Hepatocyte (in vitro differentiated cells): ENCODE data around the gene SLC9A4. TPM values are rescaled to one million over a fixed set of nuclear protein-coding genes. Genes with fewer than 3 reads are reported as not detected.

ENCODE experiments used
- DNase-seq: peaks from one replicate; pipeline ENCODE4 v3.0.0-alpha.2; 2016; ENCODE audit warnings: low spot score
- H2AFZ ChIP-seq: fragments of 200-600 bp; sonication (generic); 2 replicates; pipeline ENCODE4 v1.6.0; 2016; ENCODE audit warnings: antibody characterized with exemption, mild to moderate bottlenecking
- H3K27ac ChIP-seq: fragments of 200-600 bp; sonication (generic); 2 replicates; pipeline ENCODE4 v1.5.1; 2016; ENCODE audit warnings: mild to moderate bottlenecking
- H3K27me3 ChIP-seq: fragments of 200-600 bp; sonication (generic); 2 replicates; pipeline ENCODE4 v1.6.1; 2016
- H3K36me3 ChIP-seq: fragments of 200-600 bp; sonication (generic); replicated peaks from 2 replicates; pipeline ENCODE4 v1.5.1; 2016; ENCODE audit warnings: low read depth; ENCODE audit not compliant: insufficient read depth
- H3K4me1 ChIP-seq: fragments of 200-600 bp; sonication (generic); 2 replicates; pipeline ENCODE4 v1.5.1; 2016; ENCODE audit warnings: mild to moderate bottlenecking, moderate library complexity; ENCODE audit not compliant: insufficient read depth
- H3K4me2 ChIP-seq: fragments of 200-600 bp; sonication (generic); 2 replicates; pipeline ENCODE4 v1.6.0; 2016
- H3K4me3 ChIP-seq: fragments of 200-600 bp; sonication (generic); 2 replicates; pipeline ENCODE4 v1.5.1; 2016; ENCODE audit warnings: mild to moderate bottlenecking
- H3K79me2 ChIP-seq: fragments of 200-600 bp; sonication (generic); 2 replicates; pipeline ENCODE4 v1.6.0; 2017; ENCODE audit warnings: mild to moderate bottlenecking
- H3K9me2 ChIP-seq: fragments of 200-600 bp; sonication (generic); replicated peaks from 2 replicates; pipeline ENCODE4 v1.6.0; 2017; ENCODE audit warnings: mild to moderate bottlenecking; ENCODE audit not compliant: insufficient read depth
- H3K9me3 ChIP-seq: fragments of 200-600 bp; sonication (generic); 2 replicates; pipeline ENCODE4 v1.5.1; 2016; ENCODE audit warnings: low read depth, mild to moderate bottlenecking
- H4K20me1 ChIP-seq: fragments of 200-600 bp; sonication (generic); 2 replicates; pipeline ENCODE4 v1.6.0; 2016; ENCODE audit warnings: mild to moderate bottlenecking; ENCODE audit not compliant: insufficient read depth, poor library complexity, severe bottlenecking
- EZH2 ChIP-seq: fragments of 200-600 bp; sonication (generic); IDR thresholded peaks from 2 replicates; pipeline ENCODE4 v1.6.1; 2016; ENCODE audit warnings: antibody characterized with exemption, mild to moderate bottlenecking, borderline replicate concordance
- EZH2phosphoT487 ChIP-seq: fragments of 200-600 bp; sonication (generic); IDR thresholded peaks from one replicate; pipeline ENCODE4 v1.6.1; 2018; ENCODE audit warnings: antibody characterized with exemption, mild to moderate bottlenecking, low read depth, moderate library complexity; ENCODE audit not compliant: unreplicated experiment, severe bottlenecking
- WGBS: methylation state at CpG from one replicate; pipeline ENCODE4 v1.1.6; 2016; ENCODE audit warnings: low lambda C conversion rate; ENCODE audit errors: missing lambda C conversion rate; 5-methylcytosine and 5-hydroxymethylcytosine counted together
- polyA plus RNA-seq: library from polyadenylated mRNA; unstranded; fragments of >200 nt; fragmentation: Nextera tagmentation; extraction: Ambion mirVana; gene quantifications from 2 replicates; pipeline ENCODE4 v1.2.1, GENCODE V29; 2016
- total RNA-seq: library from RNA; depleted of rRNA; stranded (reverse); fragments of >200 nt; gene quantifications from 2 replicates; pipeline ENCODE4 v1.2.3, GENCODE V29; 2014
- TF ChIP-seq, protein P1 (sequence below): fragments of 200-600 bp; sonication (generic); IDR thresholded peaks from 2 replicates; pipeline ENCODE4 v1.5.1; 2016; ENCODE audit warnings: antibody characterized with exemption, mild to moderate bottlenecking; ENCODE audit not compliant: poor library complexity

Gene SLC9A4
- total and polyA plus RNA-seq, 2 experiments from 2014 or later, result 0.80 to 1.6 TPM

GRCh38 chr2:102435741-102436140, 37.3 kb upstream of the SLC9A4 start:
- WGBS, result 97% methylated on average over 2 of the region's 2 CpGs
- no peak overlapping the region for H3K27ac ChIP-seq
- no peaks in the 10 kb centered on the region for H3K79me2 ChIP-seq
- no peak overlapping the region for H2AFZ ChIP-seq
- H3K9me2 ChIP-seq, result no peaks in the 10 kb centered on the region
- no peak for DNase-seq
- no peak overlapping the region for H3K4me2 ChIP-seq
- no peak overlapping the region for H3K4me3 ChIP-seq
- no peaks in the 10 kb centered on the region for H3K27me3 ChIP-seq
- TF ChIP-seq EZH2phosphoT487 (no peak), EZH2 (no peak)
- TF ChIP-seq, protein P1, sequence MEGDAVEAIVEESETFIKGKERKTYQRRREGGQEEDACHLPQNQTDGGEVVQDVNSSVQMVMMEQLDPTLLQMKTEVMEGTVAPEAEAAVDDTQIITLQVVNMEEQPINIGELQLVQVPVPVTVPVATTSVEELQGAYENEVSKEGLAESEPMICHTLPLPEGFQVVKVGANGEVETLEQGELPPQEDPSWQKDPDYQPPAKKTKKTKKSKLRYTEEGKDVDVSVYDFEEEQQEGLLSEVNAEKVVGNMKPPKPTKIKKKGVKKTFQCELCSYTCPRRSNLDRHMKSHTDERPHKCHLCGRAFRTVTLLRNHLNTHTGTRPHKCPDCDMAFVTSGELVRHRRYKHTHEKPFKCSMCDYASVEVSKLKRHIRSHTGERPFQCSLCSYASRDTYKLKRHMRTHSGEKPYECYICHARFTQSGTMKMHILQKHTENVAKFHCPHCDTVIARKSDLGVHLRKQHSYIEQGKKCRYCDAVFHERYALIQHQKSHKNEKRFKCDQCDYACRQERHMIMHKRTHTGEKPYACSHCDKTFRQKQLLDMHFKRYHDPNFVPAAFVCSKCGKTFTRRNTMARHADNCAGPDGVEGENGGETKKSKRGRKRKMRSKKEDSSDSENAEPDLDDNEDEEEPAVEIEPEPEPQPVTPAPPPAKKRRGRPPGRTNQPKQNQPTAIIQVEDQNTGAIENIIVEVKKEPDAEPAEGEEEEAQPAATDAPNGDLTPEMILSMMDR, result no peak
- no peaks in the 10 kb centered on the region for H3K9me3 ChIP-seq
- H3K36me3 ChIP-seq, result no peaks in the 10 kb centered on the region
- no peaks in the 10 kb centered on the region for H4K20me1 ChIP-seq
- peaks cover 3% of the 10 kb centered on the region for H3K4me1 ChIP-seq

- H3K79me2 ChIP-seq, result no peaks in the 10 kb centered on the region
- no peak overlapping the region for H2AFZ ChIP-seq
- no peaks in the 10 kb centered on the region for H3K9me2 ChIP-seq
- no peaks in the 10 kb centered on the region for H3K9me3 ChIP-seq
- H3K27ac ChIP-seq, result no peak overlapping the region
- no peak overlapping the region for H3K4me2 ChIP-seq
- no peak overlapping the region for H3K4me3 ChIP-seq
- no peaks in the 10 kb centered on the region for H4K20me1 ChIP-seq
- no peak for DNase-seq
- H3K4me1 ChIP-seq, result peaks cover 3% of the 10 kb centered on the region
- 61% methylated on average over 3 of the region's 3 CpGs for WGBS
- TF ChIP-seq, protein P1, result no peak
- TF ChIP-seq EZH2 (no peak), EZH2phosphoT487 (no peak)
- no peaks in the 10 kb centered on the region for H3K36me3 ChIP-seq
- H3K27me3 ChIP-seq, result no peaks in the 10 kb centered on the region
These were observed 36.7 kb upstream of the SLC9A4 start for GRCh38 chr2:102436323-102436722.

DNA sequence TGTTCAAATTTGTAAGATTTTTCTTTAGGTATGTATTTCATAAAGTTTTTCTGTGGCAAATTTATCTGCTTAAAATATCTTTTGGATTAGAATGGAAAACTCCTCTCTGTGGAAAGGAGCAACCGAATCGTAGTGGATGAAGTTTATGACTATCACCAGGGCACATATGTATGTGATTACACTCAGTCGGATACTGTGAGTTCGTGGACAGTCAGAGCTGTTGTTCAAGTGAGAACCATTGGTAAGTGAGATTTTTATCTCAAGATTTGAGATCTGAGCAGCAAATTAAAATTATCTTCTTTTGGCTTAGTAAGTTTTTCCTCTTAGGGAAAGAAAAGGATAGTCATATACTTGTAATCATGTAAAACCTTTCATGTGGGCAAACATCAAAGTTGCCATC, 35.9 kb upstream of the SLC9A4 start:
- H3K4me1 ChIP-seq, result peaks cover 3% of the 10 kb centered on the region
- H2AFZ ChIP-seq, result no peak overlapping the region
- no peaks in the 10 kb centered on the region for H3K27me3 ChIP-seq
- no peak overlapping the region for H3K4me3 ChIP-seq
- TF ChIP-seq, protein P1, result no peak
- TF ChIP-seq EZH2 (no peak), EZH2phosphoT487 (no peak)
- no peaks in the 10 kb centered on the region for H3K36me3 ChIP-seq
- no peak for DNase-seq
- no peak overlapping the region for H3K4me2 ChIP-seq
- H4K20me1 ChIP-seq, result no peaks in the 10 kb centered on the region
- no peaks in the 10 kb centered on the region for H3K9me2 ChIP-seq
- no peak overlapping the region for H3K27ac ChIP-seq
- H3K79me2 ChIP-seq, result no peaks in the 10 kb centered on the region
- H3K9me3 ChIP-seq, result no peaks in the 10 kb centered on the region
- 69% methylated on average over 4 of the region's 4 CpGs for WGBS

DNA sequence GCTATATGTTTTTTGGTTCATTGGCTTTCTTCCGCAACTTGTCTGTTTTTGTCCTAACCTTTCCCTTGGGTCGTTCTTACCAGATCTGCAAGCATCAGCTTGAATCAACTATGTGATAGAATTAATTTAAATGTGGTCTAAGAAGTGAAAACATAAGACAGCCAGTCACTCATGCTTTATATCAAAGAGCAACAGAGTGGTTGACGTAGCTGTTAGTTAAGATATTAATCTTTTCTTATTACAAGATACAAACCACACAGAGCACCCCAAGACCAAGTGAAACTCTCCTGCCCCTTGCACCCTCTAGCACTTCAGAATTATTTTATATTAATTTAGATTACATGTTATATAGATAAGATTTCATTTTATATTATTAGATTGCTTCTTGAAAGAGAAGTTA, 34.9 kb upstream of the SLC9A4 start:
- no peaks in the 10 kb centered on the region for H3K9me3 ChIP-seq
- H3K4me2 ChIP-seq, result no peak overlapping the region
- no peaks in the 10 kb centered on the region for H3K36me3 ChIP-seq
- no peak for DNase-seq
- H3K9me2 ChIP-seq, result no peaks in the 10 kb centered on the region
- TF ChIP-seq, protein P1, result no peak
- TF ChIP-seq EZH2 (no peak), EZH2phosphoT487 (no peak)
- no peaks in the 10 kb centered on the region for H4K20me1 ChIP-seq
- H3K4me1 ChIP-seq, result peaks cover 3% of the 10 kb centered on the region
- no peaks in the 10 kb centered on the region for H3K27me3 ChIP-seq
- 93% methylated on average over 3 of the region's 3 CpGs for WGBS
- H2AFZ ChIP-seq, result no peak overlapping the region
- H3K27ac ChIP-seq, result no peak overlapping the region
- no peak overlapping the region for H3K4me3 ChIP-seq
- no peaks in the 10 kb centered on the region for H3K79me2 ChIP-seq
